ENCODE measurements around the gene TRMT1.

GRCh38 chr19:13135068-13136062, 18.8 kb upstream of the TRMT1 start:
- TF ChIP-seq CREB1 (IDR thresholded peaks at IDR 0.05; ENCODE audit: low read depth) (no peak), REST (IDR thresholded peaks at IDR 0.05; ENCODE audit: low read depth) (no peak), EGR1 (IDR thresholded peaks at IDR 0.05) (no peak), RAD21 (IDR thresholded peaks at IDR 0.05; ENCODE audit: low read depth) (no peak), CEBPB (IDR thresholded peaks at IDR 0.05) (no peak), USF1 (IDR thresholded peaks at IDR 0.05) (no peak), EP300 (IDR thresholded peaks at IDR 0.05; ENCODE audit: borderline replicate concordance) (no peak), FOXM1 (IDR thresholded peaks at IDR 0.05; ENCODE audit: borderline replicate concordance, low read depth) (no peak), TAF1 (IDR thresholded peaks at IDR 0.05; ENCODE audit: low read depth) (no peak), MAX (IDR thresholded peaks at IDR 0.05) (no peak), TEAD4 (IDR thresholded peaks at IDR 0.05) (no peak), YY1 (IDR thresholded peaks at IDR 0.05; ENCODE audit: low read depth) (no peak), ZBTB7A (IDR thresholded peaks at IDR 0.05; ENCODE audit: low read depth) (no peak), NFIC (IDR thresholded peaks at IDR 0.05) (no peak)

Measured in Ishikawa (cell line).